ENCODE data around the gene UBAP2.

UBAP2 gene

DNA sequence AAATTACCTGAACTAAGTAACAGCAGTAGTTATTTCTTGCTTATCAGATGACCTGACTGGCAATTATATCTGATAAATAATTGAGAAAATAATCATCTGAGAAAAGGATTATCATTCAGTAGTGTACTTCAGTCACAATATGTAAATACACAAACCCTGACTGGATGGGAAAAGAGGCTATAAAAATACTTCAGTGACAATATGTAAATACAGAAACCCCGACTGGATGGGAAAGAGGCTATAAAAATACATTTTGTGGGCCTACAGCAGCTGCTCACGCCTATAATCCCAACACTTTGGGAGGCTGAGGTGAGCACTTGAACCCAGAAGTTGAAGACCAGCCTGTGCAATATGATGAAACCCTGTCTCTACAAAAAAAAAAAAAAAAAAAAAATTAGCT, 11.1 kb downstream of the UBAP2 start:
- in situ Hi-C loops (cut with HindIII; ENCODE audit: low sequenced_read_pairs): no loop called here
- H3K4me3 ChIP-seq (ENCODE audit: low read depth, low read length): no peak overlapping the region
- no peak for DNase-seq (ENCODE audit: low read depth, low spot score)
- TF ChIP-seq, protein P1, sequence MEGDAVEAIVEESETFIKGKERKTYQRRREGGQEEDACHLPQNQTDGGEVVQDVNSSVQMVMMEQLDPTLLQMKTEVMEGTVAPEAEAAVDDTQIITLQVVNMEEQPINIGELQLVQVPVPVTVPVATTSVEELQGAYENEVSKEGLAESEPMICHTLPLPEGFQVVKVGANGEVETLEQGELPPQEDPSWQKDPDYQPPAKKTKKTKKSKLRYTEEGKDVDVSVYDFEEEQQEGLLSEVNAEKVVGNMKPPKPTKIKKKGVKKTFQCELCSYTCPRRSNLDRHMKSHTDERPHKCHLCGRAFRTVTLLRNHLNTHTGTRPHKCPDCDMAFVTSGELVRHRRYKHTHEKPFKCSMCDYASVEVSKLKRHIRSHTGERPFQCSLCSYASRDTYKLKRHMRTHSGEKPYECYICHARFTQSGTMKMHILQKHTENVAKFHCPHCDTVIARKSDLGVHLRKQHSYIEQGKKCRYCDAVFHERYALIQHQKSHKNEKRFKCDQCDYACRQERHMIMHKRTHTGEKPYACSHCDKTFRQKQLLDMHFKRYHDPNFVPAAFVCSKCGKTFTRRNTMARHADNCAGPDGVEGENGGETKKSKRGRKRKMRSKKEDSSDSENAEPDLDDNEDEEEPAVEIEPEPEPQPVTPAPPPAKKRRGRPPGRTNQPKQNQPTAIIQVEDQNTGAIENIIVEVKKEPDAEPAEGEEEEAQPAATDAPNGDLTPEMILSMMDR (IDR thresholded peaks at IDR 0.05; ENCODE audit: low read depth, low read length): no peak

DNA sequence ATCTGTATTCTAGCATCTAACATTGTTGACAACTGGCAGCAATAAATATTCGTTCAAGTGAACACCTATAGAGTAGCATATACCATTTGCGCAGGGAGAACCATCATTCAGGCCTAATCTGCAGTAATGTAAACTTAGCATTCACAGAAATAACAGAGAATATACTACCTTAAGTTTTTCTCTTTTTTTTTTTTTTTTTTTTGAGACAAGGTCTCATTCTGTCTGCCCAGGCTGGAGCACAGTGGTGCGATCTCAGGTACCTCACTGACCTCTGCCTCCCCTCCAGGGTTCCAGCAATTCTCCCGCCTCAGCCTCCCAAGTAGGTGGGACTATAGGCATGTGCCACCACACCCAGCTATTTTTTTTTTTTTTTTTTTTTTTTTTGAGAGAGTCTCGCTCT, 12.1 kb downstream of the UBAP2 start:
- no peak for DNase-seq (ENCODE audit: low read depth, low spot score)
- in situ Hi-C loops (cut with HindIII; ENCODE audit: low sequenced_read_pairs): no loop called here
- TF ChIP-seq, protein P1 (IDR thresholded peaks at IDR 0.05; ENCODE audit: low read depth, low read length): no peak
- no peak overlapping the region for H3K4me3 ChIP-seq (ENCODE audit: low read depth, low read length)

DNA sequence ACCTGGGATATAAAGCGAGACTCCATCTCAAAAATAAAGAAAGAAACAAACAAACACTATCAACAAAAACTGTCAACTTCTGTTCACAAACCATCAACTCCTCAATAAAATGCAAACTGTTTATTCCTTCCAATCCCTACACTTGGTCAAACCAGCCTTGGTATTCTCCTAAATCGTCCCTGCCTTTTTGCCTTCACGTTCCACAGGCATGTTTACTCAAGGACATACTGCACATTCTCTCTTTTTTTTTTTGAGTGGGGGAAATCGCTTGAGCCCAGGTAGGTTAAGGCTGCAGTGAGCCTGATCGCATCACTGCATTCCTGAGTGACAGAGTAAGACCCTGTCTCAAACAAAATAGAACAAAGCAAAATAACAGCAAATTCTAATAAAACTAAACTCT, 13.0 kb downstream of the UBAP2 start:
- TF ChIP-seq, protein P1 (IDR thresholded peaks at IDR 0.05; ENCODE audit: low read depth, low read length): no peak
- H3K4me3 ChIP-seq (ENCODE audit: low read depth, low read length): no peak overlapping the region
- in situ Hi-C loops (cut with HindIII; ENCODE audit: low sequenced_read_pairs): no loop called here
- DNase-seq (ENCODE audit: low read depth, low spot score): no peak

DNA sequence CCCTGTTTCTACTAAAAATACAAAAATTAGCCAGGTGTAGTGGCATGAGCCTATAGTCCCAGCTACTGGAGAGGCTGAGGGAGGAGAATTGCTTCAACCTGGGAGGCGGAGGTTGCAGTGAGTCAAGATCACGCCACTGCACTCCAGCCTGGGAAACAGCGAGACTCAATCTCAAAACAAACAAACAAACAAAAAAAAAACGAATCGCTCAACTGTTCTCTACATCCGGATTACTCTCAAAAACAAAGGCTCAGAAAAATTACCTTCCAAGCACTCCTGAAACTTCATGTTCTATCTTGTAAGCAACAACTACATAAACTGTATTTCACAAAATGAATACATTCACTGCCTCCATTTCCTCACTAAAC, 14.0 kb downstream of the UBAP2 start:
- H3K4me3 ChIP-seq (ENCODE audit: low read depth, low read length): no peak overlapping the region
- TF ChIP-seq, protein P1 (IDR thresholded peaks at IDR 0.05; ENCODE audit: low read depth, low read length): no peak
- DNase-seq (ENCODE audit: low read depth, low spot score): no peak
- in situ Hi-C loops (cut with HindIII; ENCODE audit: low sequenced_read_pairs): no loop called here

DNA sequence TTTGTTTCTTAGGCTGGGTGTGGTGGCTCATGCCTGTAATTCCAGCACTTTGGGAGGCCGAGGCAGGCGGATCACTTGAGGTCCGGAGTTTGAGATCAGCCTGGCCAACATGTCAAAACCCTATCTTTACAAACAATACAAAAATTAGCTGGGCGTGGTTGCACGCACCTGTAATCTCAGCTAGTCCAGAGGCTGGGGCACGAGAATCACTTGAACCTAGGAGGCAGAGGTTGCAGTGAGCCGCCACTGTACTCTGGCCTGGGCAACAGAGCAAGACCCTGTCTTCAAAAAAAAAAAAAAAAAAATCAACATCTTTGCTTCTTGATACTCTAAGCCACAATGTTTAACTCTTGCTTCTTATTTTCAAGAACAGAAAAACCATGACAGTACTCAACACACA, 16.1 kb downstream of the UBAP2 start:
- DNase-seq (ENCODE audit: low read depth, low spot score): no peak
- H3K4me3 ChIP-seq (ENCODE audit: low read depth, low read length): no peak overlapping the region
- TF ChIP-seq, protein P1 (IDR thresholded peaks at IDR 0.05; ENCODE audit: low read depth, low read length): no peak
- in situ Hi-C loops (cut with HindIII; ENCODE audit: low sequenced_read_pairs): no loop called here

DNA sequence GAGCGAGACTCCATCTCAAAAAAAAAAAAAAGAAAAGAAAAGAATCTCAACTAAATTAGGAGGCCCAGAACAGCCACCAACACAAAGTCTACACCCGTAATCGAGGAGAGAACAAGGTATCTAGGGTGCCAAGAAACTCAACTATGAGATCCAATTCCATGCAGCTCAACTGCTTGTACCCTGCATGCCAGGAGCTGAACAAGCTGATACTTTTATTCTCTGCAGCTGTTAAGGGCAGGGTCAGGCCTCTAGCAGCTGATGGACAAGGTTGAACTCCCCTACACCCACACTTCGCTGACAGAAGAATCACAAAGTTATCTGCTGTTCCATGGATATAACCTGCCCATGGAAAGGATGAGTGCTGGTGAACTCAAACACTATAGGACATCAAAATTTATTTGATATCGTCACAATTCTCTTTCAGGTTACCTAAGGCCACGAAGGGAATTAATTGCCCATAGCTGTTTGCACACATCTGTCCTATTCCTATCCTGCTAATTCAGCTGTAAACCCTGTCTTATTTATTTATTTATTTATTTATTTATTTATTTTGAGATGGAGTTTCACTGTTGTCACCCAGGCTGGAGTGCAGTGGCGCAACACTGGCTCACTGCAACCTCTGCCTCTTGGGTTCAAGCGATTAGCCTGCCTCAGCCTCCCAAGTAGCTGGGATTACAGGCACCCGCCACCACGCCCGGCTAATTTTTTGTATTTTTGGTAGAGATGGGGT, 20.7 kb downstream of the UBAP2 start:
- no peak overlapping the region for H3K4me3 ChIP-seq (ENCODE audit: low read depth, low read length)
- TF ChIP-seq, protein P1 (IDR thresholded peaks at IDR 0.05; ENCODE audit: low read depth, low read length): no peak
- in situ Hi-C loops (cut with HindIII; ENCODE audit: low sequenced_read_pairs): no loop called here
- DNase-seq (ENCODE audit: low read depth, low spot score): no peak
